Hepatocyte (in vitro differentiated cells): ENCODE data around the gene DNLZ. TPM values are rescaled to one million over a fixed set of nuclear protein-coding genes. Genes with fewer than 3 reads are reported as not detected.

ENCODE experiments used
- DNase-seq: peaks from one replicate; pipeline ENCODE4 v3.0.0-alpha.2; 2016; ENCODE audit warnings: low spot score
- H2AFZ ChIP-seq: fragments of 200-600 bp; sonication (generic); 2 replicates; pipeline ENCODE4 v1.6.0; 2016; ENCODE audit warnings: antibody characterized with exemption, mild to moderate bottlenecking
- H3K27ac ChIP-seq: fragments of 200-600 bp; sonication (generic); 2 replicates; pipeline ENCODE4 v1.5.1; 2016; ENCODE audit warnings: mild to moderate bottlenecking
- H3K27me3 ChIP-seq: fragments of 200-600 bp; sonication (generic); 2 replicates; pipeline ENCODE4 v1.6.1; 2016
- H3K36me3 ChIP-seq: fragments of 200-600 bp; sonication (generic); replicated peaks from 2 replicates; pipeline ENCODE4 v1.5.1; 2016; ENCODE audit warnings: low read depth; ENCODE audit not compliant: insufficient read depth
- H3K4me1 ChIP-seq: fragments of 200-600 bp; sonication (generic); 2 replicates; pipeline ENCODE4 v1.5.1; 2016; ENCODE audit warnings: mild to moderate bottlenecking, moderate library complexity; ENCODE audit not compliant: insufficient read depth
- H3K4me2 ChIP-seq: fragments of 200-600 bp; sonication (generic); 2 replicates; pipeline ENCODE4 v1.6.0; 2016
- H3K4me3 ChIP-seq: fragments of 200-600 bp; sonication (generic); 2 replicates; pipeline ENCODE4 v1.5.1; 2016; ENCODE audit warnings: mild to moderate bottlenecking
- H3K79me2 ChIP-seq: fragments of 200-600 bp; sonication (generic); 2 replicates; pipeline ENCODE4 v1.6.0; 2017; ENCODE audit warnings: mild to moderate bottlenecking
- H3K9me2 ChIP-seq: fragments of 200-600 bp; sonication (generic); replicated peaks from 2 replicates; pipeline ENCODE4 v1.6.0; 2017; ENCODE audit warnings: mild to moderate bottlenecking; ENCODE audit not compliant: insufficient read depth
- H3K9me3 ChIP-seq: fragments of 200-600 bp; sonication (generic); 2 replicates; pipeline ENCODE4 v1.5.1; 2016; ENCODE audit warnings: low read depth, mild to moderate bottlenecking
- H4K20me1 ChIP-seq: fragments of 200-600 bp; sonication (generic); 2 replicates; pipeline ENCODE4 v1.6.0; 2016; ENCODE audit warnings: mild to moderate bottlenecking; ENCODE audit not compliant: insufficient read depth, poor library complexity, severe bottlenecking
- CTCF ChIP-seq: fragments of 200-600 bp; sonication (generic); IDR thresholded peaks from 2 replicates; pipeline ENCODE4 v1.5.1; 2016; ENCODE audit warnings: antibody characterized with exemption, mild to moderate bottlenecking; ENCODE audit not compliant: poor library complexity
- EZH2 ChIP-seq: fragments of 200-600 bp; sonication (generic); IDR thresholded peaks from 2 replicates; pipeline ENCODE4 v1.6.1; 2016; ENCODE audit warnings: antibody characterized with exemption, mild to moderate bottlenecking, borderline replicate concordance
- EZH2phosphoT487 ChIP-seq: fragments of 200-600 bp; sonication (generic); IDR thresholded peaks from one replicate; pipeline ENCODE4 v1.6.1; 2018; ENCODE audit warnings: antibody characterized with exemption, mild to moderate bottlenecking, low read depth, moderate library complexity; ENCODE audit not compliant: unreplicated experiment, severe bottlenecking
- WGBS: methylation state at CpG from one replicate; pipeline ENCODE4 v1.1.6; 2016; ENCODE audit warnings: low lambda C conversion rate; ENCODE audit errors: missing lambda C conversion rate; 5-methylcytosine and 5-hydroxymethylcytosine counted together
- polyA plus RNA-seq: library from polyadenylated mRNA; unstranded; fragments of >200 nt; fragmentation: Nextera tagmentation; extraction: Ambion mirVana; gene quantifications from 2 replicates; pipeline ENCODE4 v1.2.1, GENCODE V29; 2016
- total RNA-seq: library from RNA; depleted of rRNA; stranded (reverse); fragments of >200 nt; gene quantifications from 2 replicates; pipeline ENCODE4 v1.2.3, GENCODE V29; 2014

DNLZ gene
- total and polyA plus RNA-seq, 2 experiments from 2014 or later: 21.5 to 24.3 TPM

- TF ChIP-seq CTCF (no peak), EZH2 (no peak), EZH2phosphoT487 (no peak)
- no peak overlapping the region for H3K4me3 ChIP-seq
- no peaks in the 10 kb centered on the region for H3K9me3 ChIP-seq
- no peak overlapping the region for H2AFZ ChIP-seq
- peak overlapping the region; percentile 63 for H3K27ac ChIP-seq
- no peaks in the 10 kb centered on the region for H3K36me3 ChIP-seq
- H3K9me2 ChIP-seq: no peaks in the 10 kb centered on the region
- H3K4me2 ChIP-seq: peak overlapping the region; percentile 43
- WGBS: 66% methylated on average over 13 of the region's 17 CpGs
- no peaks in the 10 kb centered on the region for H4K20me1 ChIP-seq
- H3K27me3 ChIP-seq: no peaks in the 10 kb centered on the region
- H3K4me1 ChIP-seq: peaks cover 12% of the 10 kb centered on the region
- no peaks in the 10 kb centered on the region for H3K79me2 ChIP-seq
- peak; percentile 75 for DNase-seq
Observed at GRCh38 chr9:136354592-136355085, 8.9 kb downstream of the DNLZ start.

- H3K27ac ChIP-seq: peak overlapping the region; percentile 63
- H3K27me3 ChIP-seq: no peaks in the 10 kb centered on the region
- H4K20me1 ChIP-seq: no peaks in the 10 kb centered on the region
- no peaks in the 10 kb centered on the region for H3K9me3 ChIP-seq
- no peak overlapping the region for H3K4me3 ChIP-seq
- peaks cover 12% of the 10 kb centered on the region for H3K4me1 ChIP-seq
- no peaks in the 10 kb centered on the region for H3K36me3 ChIP-seq
- no peak for TF ChIP-seq EZH2
- TF ChIP-seq EZH2phosphoT487: no peak
- no peak for TF ChIP-seq CTCF
- no peak for DNase-seq
- H3K4me2 ChIP-seq: peak overlapping the region; percentile 43
- no peak overlapping the region for H2AFZ ChIP-seq
- no peaks in the 10 kb centered on the region for H3K9me2 ChIP-seq
- no peaks in the 10 kb centered on the region for H3K79me2 ChIP-seq
- 88% methylated on average over 13 of the region's 13 CpGs for WGBS
Observed at GRCh38 chr9:136353757-136354488, 9.6 kb downstream of the DNLZ start.

GRCh38 chr9:136353088-136353487 lies 10.5 kb downstream of the DNLZ start:
- no peaks in the 10 kb centered on the region for H3K9me3 ChIP-seq
- no peaks in the 10 kb centered on the region for H3K27me3 ChIP-seq
- H3K4me3 ChIP-seq: no peak overlapping the region
- H3K4me2 ChIP-seq: no peak overlapping the region
- H4K20me1 ChIP-seq: no peaks in the 10 kb centered on the region
- WGBS: 95% methylated on average over 10 of the region's 11 CpGs
- DNase-seq: no peak
- H3K27ac ChIP-seq: no peak overlapping the region
- TF ChIP-seq EZH2 (no peak), CTCF (no peak), EZH2phosphoT487 (no peak)
- H3K36me3 ChIP-seq: no peaks in the 10 kb centered on the region
- peaks cover 12% of the 10 kb centered on the region for H3K4me1 ChIP-seq
- no peaks in the 10 kb centered on the region for H3K79me2 ChIP-seq
- no peak overlapping the region for H2AFZ ChIP-seq
- H3K9me2 ChIP-seq: no peaks in the 10 kb centered on the region
